ENCODE data around the gene RASSF3. TPM values are rescaled to one million over a fixed set of nuclear protein-coding genes. Genes with fewer than 3 reads are reported as not detected.
A peak's percentile ranks its signal among the peaks of the same experiment; 100 is the strongest.

The RASSF3 gene
- total and polyA plus RNA-seq, 2 of the 13 experiments (the other 11 are each of a cell fraction or from before 2014, with no cell fraction given): 15.5 to 16.0 TPM

DNA sequence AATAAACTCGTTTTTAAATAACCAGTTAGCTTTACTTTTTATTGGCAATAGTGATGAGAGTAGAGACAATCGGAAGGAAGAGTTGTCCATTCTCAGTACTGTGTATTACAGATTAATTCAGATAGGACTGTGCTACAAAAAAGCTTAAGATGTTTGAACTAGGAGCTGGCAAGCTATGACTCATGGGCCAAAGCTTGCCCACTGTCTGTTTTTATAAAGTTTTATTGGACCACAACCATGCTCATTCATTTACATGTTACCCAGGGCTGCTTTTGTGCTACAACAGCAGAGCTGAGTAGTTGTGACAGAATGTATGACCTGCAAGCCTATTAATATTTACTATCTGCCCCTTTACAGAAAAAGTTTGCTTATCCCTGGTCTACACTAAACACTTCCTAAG is 129.5 kb downstream of the RASSF3 start:
- ATAC-seq (no peak), FAIRE-seq (no peak), DNase-seq (ENCODE audit: low spot score) (no peak)
- Histone ChIP-seq H3K36me3 (replicated peaks in 1 of 2; ENCODE audit: control insufficient read depth in 1 of 2, insufficient read depth in 2 of 2, low read length in 2 of 2) (peaks cover 21 to 67% of the 10 kb centered on the region in 2 experiments; a peak in 4 of 5 replicates), H3K9ac (ENCODE audit: insufficient read depth, low read depth, low read length) (no peak overlapping the region), H2AFZ (ENCODE audit: low read length) (no peak overlapping the region), H3K4me3 (replicated peaks in 1 of 3; ENCODE audit: insufficient read depth in 1 of 3, low read depth in 2 of 3, low read length in 3 of 3) (no peak overlapping the region), H3K9me3 (ENCODE audit: low read length) (no peaks in the 10 kb centered on the region), H3K79me2 (ENCODE audit: insufficient read depth, low read length) (no peaks in the 10 kb centered on the region), H3K27me3 (ENCODE audit: control insufficient read depth in 1 of 2, insufficient read depth in 2 of 2, low read length in 2 of 2) (no peaks in the 10 kb centered on the region), H3K4me2 (ENCODE audit: low read depth, low read length) (no peak overlapping the region), H4K20me1 (ENCODE audit: insufficient read depth, low read length) (no peaks in the 10 kb centered on the region), H3K4me1 (ENCODE audit: insufficient read depth, low read length) (peaks cover 24% of the 10 kb centered on the region), H3K27ac (ENCODE audit: extremely low read length, insufficient read depth, low read length) (no peak overlapping the region)
- ChIA-PET POLR2A (no interaction called here), CTCF (ENCODE audit: low intra/inter-chr PET ratio, low total read pairs) (no interaction called here)
- BruUV-seq (replicated peaks): no TSS peak
- in situ Hi-C loops (cut with HindIII; ENCODE audit: extremely low pct_ligation_motif_present, low pct_unique_long_range_greater_than_20kb) (no loop called here), intact Hi-C loops (cut with micrococcal nuclease; ENCODE audit: unreplicated experiment) (no loop called here)
- 86% methylated on average over 2 of the region's 2 CpGs for WGBS (ENCODE audit: low lambda C conversion rate)
- peak; percentile 39; the same call in 1 of the 2 replicates for TF ChIP-seq FOSL2 (CRISPR knock-in tag; IDR thresholded peaks at IDR 0.05)
- TF ChIP-seq, protein P1, sequence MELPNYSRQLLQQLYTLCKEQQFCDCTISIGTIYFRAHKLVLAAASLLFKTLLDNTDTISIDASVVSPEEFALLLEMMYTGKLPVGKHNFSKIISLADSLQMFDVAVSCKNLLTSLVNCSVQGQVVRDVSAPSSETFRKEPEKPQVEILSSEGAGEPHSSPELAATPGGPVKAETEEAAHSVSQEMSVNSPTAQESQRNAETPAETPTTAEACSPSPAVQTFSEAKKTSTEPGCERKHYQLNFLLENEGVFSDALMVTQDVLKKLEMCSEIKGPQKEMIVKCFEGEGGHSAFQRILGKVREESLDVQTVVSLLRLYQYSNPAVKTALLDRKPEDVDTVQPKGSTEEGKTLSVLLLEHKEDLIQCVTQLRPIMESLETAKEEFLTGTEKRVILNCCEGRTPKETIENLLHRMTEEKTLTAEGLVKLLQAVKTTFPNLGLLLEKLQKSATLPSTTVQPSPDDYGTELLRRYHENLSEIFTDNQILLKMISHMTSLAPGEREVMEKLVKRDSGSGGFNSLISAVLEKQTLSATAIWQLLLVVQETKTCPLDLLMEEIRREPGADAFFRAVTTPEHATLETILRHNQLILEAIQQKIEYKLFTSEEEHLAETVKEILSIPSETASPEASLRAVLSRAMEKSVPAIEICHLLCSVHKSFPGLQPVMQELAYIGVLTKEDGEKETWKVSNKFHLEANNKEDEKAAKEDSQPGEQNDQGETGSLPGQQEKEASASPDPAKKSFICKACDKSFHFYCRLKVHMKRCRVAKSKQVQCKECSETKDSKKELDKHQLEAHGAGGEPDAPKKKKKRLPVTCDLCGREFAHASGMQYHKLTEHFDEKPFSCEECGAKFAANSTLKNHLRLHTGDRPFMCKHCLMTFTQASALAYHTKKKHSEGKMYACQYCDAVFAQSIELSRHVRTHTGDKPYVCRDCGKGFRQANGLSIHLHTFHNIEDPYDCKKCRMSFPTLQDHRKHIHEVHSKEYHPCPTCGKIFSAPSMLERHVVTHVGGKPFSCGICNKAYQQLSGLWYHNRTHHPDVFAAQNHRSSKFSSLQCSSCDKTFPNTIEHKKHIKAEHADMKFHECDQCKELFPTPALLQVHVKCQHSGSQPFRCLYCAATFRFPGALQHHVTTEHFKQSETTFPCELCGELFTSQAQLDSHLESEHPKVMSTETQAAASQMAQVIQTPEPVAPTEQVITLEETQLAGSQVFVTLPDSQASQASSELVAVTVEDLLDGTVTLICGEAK (IDR thresholded peaks at IDR 0.05): peak; percentile 89
- TF ChIP-seq, protein P1 (CRISPR knock-in tag; IDR thresholded peaks at IDR 0.05): peak; percentile 96
- no peak for TF ChIP-seq MTERF4 (CRISPR knock-in tag; IDR thresholded peaks at IDR 0.05)

Measured in HepG2 (cell line).